Skin epidermis (tissue), 12 donors: ENCODE data around the gene LRRC30.
A peak's percentile ranks its signal among the peaks of the same experiment; 100 is the strongest.
"Not testable (repeated sequence)": the region's sequence is repeated elsewhere in the genome, so short reads cannot be mapped to it uniquely, and the experiment has no call there.

ENCODE experiments used
- H3K27ac ChIP-seq, 21 experiments: fragments of 200-600 bp; sonication (generic) in 11 of 21; one replicate each; pipeline ENCODE4 v1.5.0; 2020; ENCODE audit warnings: mild to moderate bottlenecking in 3 of 21, inconsistent platforms in 2 of 21, moderate library complexity in 2 of 21
- H3K4me3 ChIP-seq, 7 experiments: fragments of 200-600 bp; sonication (generic) in 2 of 7; one replicate each; pipeline ENCODE4 v1.5.0; 2020; ENCODE audit warnings: inconsistent platforms in 2 of 7, mild to moderate bottlenecking in 2 of 7, moderate library complexity in 1 of 7

LRRC30 gene

GRCh38 chr18:7230626-7231349 is at the start of gene LRRC30:
Gene LRRC30, plus strand, starts transcription at chr18:7231089. Its CDS starts 50 bp downstream, at chr18:7231139.
- Histone ChIP-seq H3K4me3 (no peak within 1 kb of the TSS), H3K27ac (no peak within 1 kb of the TSS)

GRCh38 chr18:7185701-7186100 is 45.2 kb upstream of the LRRC30 start:
- Histone ChIP-seq H3K4me3 (no peak overlapping the region), H3K27ac (no peak overlapping the region)

GRCh38 chr18:7190547-7191156 is 40.2 kb upstream of the LRRC30 start:
- Histone ChIP-seq H3K4me3 (no peak overlapping the region), H3K27ac (no peak overlapping the region)

- Histone ChIP-seq H3K27ac (no peak overlapping the region), H3K4me3 (no peak overlapping the region)
Observed at GRCh38 chr18:7191736-7192135, 39.2 kb upstream of the LRRC30 start.

GRCh38 chr18:7195266-7195665 is 35.6 kb upstream of the LRRC30 start:
- no peak overlapping the region for H3K27ac ChIP-seq
- no peak overlapping the region for H3K4me3 ChIP-seq

- Histone ChIP-seq H3K4me3 (no peak overlapping the region), H3K27ac (no peak overlapping the region)
Observed at GRCh38 chr18:7196421-7196820, 34.5 kb upstream of the LRRC30 start.

- no peak overlapping the region for H3K27ac ChIP-seq
Observed at GRCh38 chr18:7197854-7198253, 33.0 kb upstream of the LRRC30 start.

GRCh38 chr18:7198326-7198725 is 32.6 kb upstream of the LRRC30 start:
- Histone ChIP-seq H3K27ac (no peak overlapping the region), H3K4me3 (no peak overlapping the region)

More at GRCh38 chr18:7197854-7198253, 33.0 kb upstream of the LRRC30 start:
- no peak overlapping the region for H3K4me3 ChIP-seq

GRCh38 chr18:7201096-7201495 is 29.8 kb upstream of the LRRC30 start:
- no peak overlapping the region for H3K4me3 ChIP-seq
- H3K27ac ChIP-seq, result no peak overlapping the region

- Histone ChIP-seq H3K27ac (no peak overlapping the region), H3K4me3 (no peak overlapping the region)
Observed at GRCh38 chr18:7202169-7202568, 28.7 kb upstream of the LRRC30 start.

- H3K4me3 ChIP-seq, H3K27ac ChIP-seq: not testable (repeated sequence)
Observed at GRCh38 chr18:7203601-7204000, 27.3 kb upstream of the LRRC30 start.

- peak overlapping the region in 6 of 21 experiments; percentile 18 to 67 (median 52) for H3K27ac ChIP-seq
Observed at GRCh38 chr18:7205346-7205745, 25.5 kb upstream of the LRRC30 start.

GRCh38 chr18:7206217-7206616 is 24.7 kb upstream of the LRRC30 start:
- H3K27ac ChIP-seq, result peak overlapping the region in 1 of 21 experiments; percentile 67
- H3K4me3 ChIP-seq, result no peak overlapping the region

More at GRCh38 chr18:7205346-7205745, 25.5 kb upstream of the LRRC30 start:
- H3K4me3 ChIP-seq, result no peak overlapping the region

- Histone ChIP-seq H3K27ac (peak overlapping the region in 3 of 21 experiments; percentile 47 to 63 (median 60)), H3K4me3 (no peak overlapping the region)
Observed at GRCh38 chr18:7207366-7207915, 23.4 kb upstream of the LRRC30 start.

GRCh38 chr18:7221424-7222155 is 9.3 kb upstream of the LRRC30 start:
- no peak overlapping the region for H3K27ac ChIP-seq
- no peak overlapping the region for H3K4me3 ChIP-seq

- H3K27ac ChIP-seq, result no peak overlapping the region
- H3K4me3 ChIP-seq, result no peak overlapping the region
Observed at GRCh38 chr18:7224198-7224597, 6.7 kb upstream of the LRRC30 start.

- H3K4me3 ChIP-seq, result no peak overlapping the region
- no peak overlapping the region for H3K27ac ChIP-seq
Observed at GRCh38 chr18:7232218-7232617, 1.3 kb downstream of the LRRC30 start.

- Histone ChIP-seq H3K27ac (no peak overlapping the region), H3K4me3 (no peak overlapping the region)
Observed at GRCh38 chr18:7233134-7233810, 2.4 kb downstream of the LRRC30 start.

- no peak overlapping the region for H3K27ac ChIP-seq
- H3K4me3 ChIP-seq, result no peak overlapping the region
Observed at GRCh38 chr18:7234091-7234490, 3.2 kb downstream of the LRRC30 start.

GRCh38 chr18:7234956-7235355 is 4.1 kb downstream of the LRRC30 start:
- no peak overlapping the region for H3K27ac ChIP-seq
- no peak overlapping the region for H3K4me3 ChIP-seq
